ENCODE results near the gene PRR23C.
A peak's percentile ranks its signal among the peaks of the same experiment; 100 is the strongest.
"Not testable (repeated sequence)": the region's sequence is repeated elsewhere in the genome, so short reads cannot be mapped to it uniquely, and the experiment has no call there.

The PRR23C gene

GRCh38 chr3:139044366-139045210, at the start of gene PRR23C:
TSS of gene PRR23C (minus strand) at chr3:139044892. CDS start at chr3:139044620, 272 bp downstream.
- DNase-seq, result no peak

GRCh38 chr3:139093840-139094239, 49.1 kb upstream of the PRR23C start:
- DNase-seq, result no peak

- DNase-seq, result peak; percentile 34
These were observed 44.0 kb upstream of the PRR23C start for GRCh38 chr3:139088462-139089324.

GRCh38 chr3:139087621-139088020, 42.9 kb upstream of the PRR23C start:
- no peak for DNase-seq

GRCh38 chr3:139084176-139084575, 39.5 kb upstream of the PRR23C start:
- DNase-seq, result no peak

GRCh38 chr3:139074565-139075115, 29.9 kb upstream of the PRR23C start:
- no peak for DNase-seq

GRCh38 chr3:139062918-139063317, 18.2 kb upstream of the PRR23C start:
- DNase-seq, result no peak

- DNase-seq, result no peak
These were observed 8.3 kb upstream of the PRR23C start for GRCh38 chr3:139052802-139053600.

- no peak for DNase-seq
These were observed 932 bp downstream of the PRR23C start for GRCh38 chr3:139043554-139044365.

GRCh38 chr3:139037478-139037877, 7.2 kb downstream of the PRR23C start:
- DNase-seq, result no peak

- no peak for DNase-seq
These were observed 12.2 kb downstream of the PRR23C start for GRCh38 chr3:139032326-139033002.

- DNase-seq, result not testable (repeated sequence)
These were observed 14.1 kb downstream of the PRR23C start for GRCh38 chr3:139030576-139030975.

- DNase-seq, result no peak
These were observed 19.7 kb downstream of the PRR23C start for GRCh38 chr3:139024968-139025367.

- DNase-seq, result no peak
These were observed 23.8 kb downstream of the PRR23C start, which contains the start of gene PRR23B for GRCh38 chr3:139020868-139021234. TSS of gene PRR23B (minus strand) at chr3:139020926. CDS start at chr3:139020661, 265 bp downstream.

- no peak for DNase-seq
These were observed 24.4 kb downstream of the PRR23C start for GRCh38 chr3:139020036-139020867.

- no peak for DNase-seq
These were observed 28.2 kb downstream of the PRR23C start for GRCh38 chr3:139016430-139017048.

GRCh38 chr3:139006051-139006716, 38.5 kb downstream of the PRR23C start, which contains the start of gene PRR23A:
TSS of gene PRR23A (minus strand) at chr3:139006268. CDS start at chr3:139006268, 0 bp downstream.
- DNase-seq, result no peak

- no peak for DNase-seq
These were observed 39.2 kb downstream of the PRR23C start for GRCh38 chr3:139005356-139005993.
